Left ventricle myocardium inferior (tissue), 1 donor: ENCODE data around the gene LDHAL6B. TPM values are rescaled to one million over a fixed set of nuclear protein-coding genes. Genes with fewer than 3 reads are reported as not detected.

Experiments
- DNase-seq: peaks from one replicate; pipeline ENCODE4 v3.0.0-alpha.2; 2020
- H3K27ac ChIP-seq: fragments of 200-600 bp; replicated peaks from 2 replicates; pipeline ENCODE4 v1.8.0; 2021
- H3K27me3 ChIP-seq: fragments of 200-600 bp; 2 replicates; pipeline ENCODE4 v1.8.0; 2021; ENCODE audit warnings: low read depth
- H3K36me3 ChIP-seq: fragments of 200-600 bp; 2 replicates; pipeline ENCODE4 v1.8.0; 2021
- H3K4me1 ChIP-seq: fragments of 200-600 bp; 2 replicates; pipeline ENCODE4 v1.8.0; 2021
- H3K4me3 ChIP-seq: fragments of 200-600 bp; 2 replicates; pipeline ENCODE4 v1.8.0; 2021; ENCODE audit warnings: mild to moderate bottlenecking, moderate library complexity
- H3K9me3 ChIP-seq: fragments of 200-600 bp; replicated peaks from 2 replicates; pipeline ENCODE4 v1.8.0; 2021
- intact Hi-C: fragments of 100-400 bp; cut with micrococcal nuclease; formaldehyde crosslinking; loops from one replicate; pipeline ENCODE4 v1.11.0; 2022
- total RNA-seq: library from RNA; stranded (reverse); fragmentation: NEBNext Ultra II Directional; extraction: Animal tissue kit (Norgen Biotek cat#: 25700); gene quantifications from one replicate; pipeline ENCODE4 v1.2.1, GENCODE V29; 2021
- TF ChIP-seq, protein P1 (sequence below): fragments of 200-600 bp; IDR thresholded peaks from 2 replicates; pipeline ENCODE4 v1.8.0; 2021; ENCODE audit warnings: antibody characterized with exemption, mild to moderate bottlenecking, borderline replicate concordance
- donor health status: DM: no; HTN: yes; CAD: no; lungs with severe emphysema.

LDHAL6B gene
- total RNA-seq, 1 donor from 2014 or later = not detected

DNA sequence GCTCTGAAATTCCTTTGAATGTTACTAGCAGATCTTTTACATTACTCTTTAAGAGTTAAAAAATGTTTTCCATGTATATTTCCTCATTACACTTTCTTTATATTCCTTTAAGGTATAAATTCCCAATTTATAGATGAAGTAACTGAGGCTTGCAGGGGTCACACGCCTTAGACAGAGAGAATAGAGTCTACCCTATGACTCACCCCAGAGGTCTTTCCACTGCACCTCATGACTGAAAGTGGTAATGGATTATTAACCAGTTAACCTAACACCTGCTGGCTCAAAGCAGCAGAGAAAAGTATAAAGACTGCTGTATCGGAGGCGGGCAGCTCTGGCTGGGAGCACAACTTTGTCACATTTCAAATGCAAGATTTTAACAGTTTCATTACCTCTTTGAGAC lies 37.7 kb downstream of the LDHAL6B start:
- Histone ChIP-seq H3K4me3 (no peak overlapping the region), H3K36me3 (no peaks in the 10 kb centered on the region), H3K27ac (no peak overlapping the region), H3K4me1 (peaks cover 20% of the 10 kb centered on the region), H3K27me3 (no peaks in the 10 kb centered on the region), H3K9me3 (no peaks in the 10 kb centered on the region)
- TF ChIP-seq, protein P1, sequence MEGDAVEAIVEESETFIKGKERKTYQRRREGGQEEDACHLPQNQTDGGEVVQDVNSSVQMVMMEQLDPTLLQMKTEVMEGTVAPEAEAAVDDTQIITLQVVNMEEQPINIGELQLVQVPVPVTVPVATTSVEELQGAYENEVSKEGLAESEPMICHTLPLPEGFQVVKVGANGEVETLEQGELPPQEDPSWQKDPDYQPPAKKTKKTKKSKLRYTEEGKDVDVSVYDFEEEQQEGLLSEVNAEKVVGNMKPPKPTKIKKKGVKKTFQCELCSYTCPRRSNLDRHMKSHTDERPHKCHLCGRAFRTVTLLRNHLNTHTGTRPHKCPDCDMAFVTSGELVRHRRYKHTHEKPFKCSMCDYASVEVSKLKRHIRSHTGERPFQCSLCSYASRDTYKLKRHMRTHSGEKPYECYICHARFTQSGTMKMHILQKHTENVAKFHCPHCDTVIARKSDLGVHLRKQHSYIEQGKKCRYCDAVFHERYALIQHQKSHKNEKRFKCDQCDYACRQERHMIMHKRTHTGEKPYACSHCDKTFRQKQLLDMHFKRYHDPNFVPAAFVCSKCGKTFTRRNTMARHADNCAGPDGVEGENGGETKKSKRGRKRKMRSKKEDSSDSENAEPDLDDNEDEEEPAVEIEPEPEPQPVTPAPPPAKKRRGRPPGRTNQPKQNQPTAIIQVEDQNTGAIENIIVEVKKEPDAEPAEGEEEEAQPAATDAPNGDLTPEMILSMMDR = no peak
- DNase-seq = no peak
- intact Hi-C loops = loop anchor here (10.0 kb wide), 1 partner anchor 130 kb away; the partner anchor contains the start of gene MYO1E

DNA sequence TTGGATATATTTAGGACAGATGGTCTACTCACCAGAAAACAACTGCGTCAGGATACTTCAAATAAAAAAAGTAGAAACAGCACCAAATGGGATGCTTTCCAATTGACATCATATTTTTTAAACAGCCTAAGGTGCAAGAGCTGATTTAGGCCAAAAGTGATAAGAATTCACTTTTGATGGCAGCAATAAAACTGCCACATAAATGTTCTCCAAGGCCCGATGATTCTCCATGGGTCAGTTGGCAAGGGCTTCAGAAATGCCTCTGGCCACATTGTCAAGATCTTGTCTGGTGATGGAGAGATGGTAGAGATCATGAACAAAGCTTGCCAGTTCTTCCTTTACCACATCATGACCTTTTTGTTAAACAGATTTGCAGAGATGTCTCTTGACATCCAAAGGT lies 38.9 kb downstream of the LDHAL6B start:
- H3K36me3 ChIP-seq = no peaks in the 10 kb centered on the region
- H3K27ac ChIP-seq = no peak overlapping the region
- no peaks in the 10 kb centered on the region for H3K27me3 ChIP-seq
- intact Hi-C loops = loop anchor here (5.0 to 10.0 kb wide), 2 partner anchors 129 to 247 kb away; partner anchors contain the start of gene MYO1E
- no peaks in the 10 kb centered on the region for H3K9me3 ChIP-seq
- H3K4me1 ChIP-seq = peaks cover 9% of the 10 kb centered on the region
- DNase-seq = no peak
- TF ChIP-seq, protein P1 = no peak
- no peak overlapping the region for H3K4me3 ChIP-seq

DNA sequence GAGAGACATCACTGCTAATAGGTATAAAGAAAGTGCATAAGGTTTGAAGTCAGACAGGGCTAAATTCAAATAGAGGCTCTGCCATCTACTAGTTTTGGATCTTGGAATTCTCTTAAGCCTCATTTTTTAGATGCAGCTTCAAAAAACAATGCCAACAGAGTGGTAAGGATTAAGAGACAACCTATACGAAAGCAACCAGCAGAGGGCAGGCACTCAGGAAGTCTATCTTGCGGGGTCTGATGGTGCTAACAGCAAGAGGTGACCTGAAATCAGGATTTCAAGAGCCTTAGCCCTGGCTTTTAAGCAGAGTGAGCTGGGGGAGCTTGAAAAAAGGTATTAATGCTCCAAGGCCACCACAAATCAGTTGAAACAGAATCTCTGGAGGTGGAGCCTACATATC lies 40.7 kb downstream of the LDHAL6B start:
- TF ChIP-seq, protein P1 = peak; percentile 69
- H3K4me3 ChIP-seq = no peak overlapping the region
- no peaks in the 10 kb centered on the region for H3K9me3 ChIP-seq
- intact Hi-C loops = loop anchor here (5.0 to 10.0 kb wide), 2 partner anchors 127 to 245 kb away; partner anchors contain the start of gene MYO1E
- DNase-seq = no peak
- H3K4me1 ChIP-seq = peaks cover 7% of the 10 kb centered on the region
- no peaks in the 10 kb centered on the region for H3K36me3 ChIP-seq
- H3K27me3 ChIP-seq = no peaks in the 10 kb centered on the region
- no peak overlapping the region for H3K27ac ChIP-seq

DNA sequence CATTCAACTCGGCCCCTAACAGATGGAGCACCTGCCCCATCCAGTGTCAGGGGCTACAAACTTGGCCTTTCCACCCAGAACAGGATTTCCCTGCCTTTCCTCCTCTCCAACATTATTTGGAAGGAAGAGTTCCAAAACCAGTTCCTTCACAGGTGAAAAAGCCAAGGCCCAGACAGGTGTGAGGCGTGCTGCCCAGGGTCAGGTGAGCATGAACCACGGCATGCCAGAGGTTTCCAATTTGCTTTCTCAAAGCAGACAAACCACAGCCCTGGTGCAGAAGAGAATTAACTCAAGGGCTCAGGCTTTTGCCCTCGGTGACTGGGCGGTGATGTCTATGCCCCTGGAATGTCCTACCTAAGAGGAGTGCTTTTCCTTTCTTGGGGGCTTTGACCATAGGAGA lies 43.2 kb downstream of the LDHAL6B start:
- peaks cover 10% of the 10 kb centered on the region for H3K36me3 ChIP-seq

DNA sequence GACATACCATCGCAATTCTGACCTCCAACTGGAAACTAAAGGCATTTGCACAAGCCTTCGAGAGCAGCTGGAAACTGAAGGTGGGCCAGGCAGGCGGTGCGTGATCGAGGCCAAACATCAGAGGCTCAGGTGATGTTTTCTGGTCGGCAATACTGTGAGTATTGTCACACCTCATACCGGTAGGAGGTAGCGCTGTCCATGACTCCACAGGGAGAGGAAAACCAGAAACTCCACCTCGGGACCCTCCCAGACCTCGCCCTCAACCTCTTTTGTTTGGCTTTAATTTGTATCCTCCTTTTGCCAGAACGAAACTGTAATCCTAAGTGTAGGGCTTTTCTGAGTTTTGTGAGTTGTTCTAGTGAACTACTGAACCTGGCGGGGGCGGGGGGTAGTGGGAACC lies 43.6 kb downstream of the LDHAL6B start:
- Histone ChIP-seq H3K27me3 (no peaks in the 10 kb centered on the region), H3K36me3 (peaks cover 15% of the 10 kb centered on the region), H3K4me3 (no peak overlapping the region), H3K27ac (peak overlapping the region; percentile 5), H3K9me3 (no peaks in the 10 kb centered on the region), H3K4me1 (peaks cover 7% of the 10 kb centered on the region)
- intact Hi-C loops = no loop called here
- TF ChIP-seq, protein P1 = no peak
- DNase-seq = no peak

More for the DNA sequence above, 43.2 kb downstream of the LDHAL6B start:
- Histone ChIP-seq H3K4me3 (no peak overlapping the region), H3K9me3 (no peaks in the 10 kb centered on the region), H3K27ac (peak overlapping the region; percentile 5), H3K4me1 (peaks cover 7% of the 10 kb centered on the region), H3K27me3 (no peaks in the 10 kb centered on the region)
- intact Hi-C loops = loop anchor here (5.0 to 10.0 kb wide), 2 partner anchors 125 to 242 kb away; partner anchors contain the start of gene MYO1E
- no peak for DNase-seq
- TF ChIP-seq, protein P1 = no peak
